HG02870 (cell line): Measurements from ENCODE around the gene TOGARAM1.

Experiments used
- ATAC-seq: cut with Tn5 transposase; IDR thresholded peaks from one replicate; pipeline ENCODE4 v1.9.1; 2021; ENCODE audit warnings: mild to moderate bottlenecking, moderate library complexity; ENCODE audit not compliant: unreplicated experiment

Gene TOGARAM1

DNA sequence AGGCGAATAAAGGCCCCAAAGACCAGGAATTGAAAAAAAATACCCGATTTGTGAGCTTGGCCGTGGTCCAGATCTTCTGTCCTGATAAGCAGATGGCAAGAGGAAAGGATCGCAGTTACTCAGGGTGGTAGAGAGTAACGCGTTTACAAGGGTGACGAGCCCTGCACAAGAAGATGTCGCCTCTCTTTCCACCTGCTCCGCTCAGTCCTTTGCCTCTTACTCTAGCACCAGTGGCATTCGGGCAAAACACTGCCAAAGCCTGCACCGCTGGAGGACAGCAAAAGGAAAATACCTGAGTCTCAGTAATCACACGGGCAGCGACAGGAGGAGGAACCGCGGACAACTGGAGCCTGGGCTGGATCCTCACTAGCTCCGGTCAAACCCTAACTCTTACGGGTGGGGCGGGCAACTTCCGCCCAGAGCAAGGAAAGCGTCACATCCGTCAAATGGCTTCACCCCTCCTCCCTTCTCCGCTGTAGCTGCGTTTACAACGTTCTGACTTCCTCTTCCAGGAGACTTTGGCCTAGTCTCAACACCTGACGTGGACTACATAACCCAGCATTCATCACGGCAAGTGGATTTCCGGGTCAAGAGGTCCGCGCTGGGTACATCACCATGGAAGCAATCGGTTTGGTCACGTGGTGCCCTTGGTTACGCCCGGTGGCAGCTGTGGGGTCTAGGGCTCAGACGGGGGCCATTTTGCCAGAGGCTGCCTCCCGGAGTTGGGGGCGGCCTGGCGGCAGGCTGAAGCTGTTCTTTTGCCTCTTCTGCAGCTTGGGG, at the start of gene TOGARAM1, which contains the start of gene KLHL28:
Gene TOGARAM1 (plus strand): TSS at position 637 of the 780 bp plus-strand sequence. CDS start 232 bp downstream, outside the sequence.
Gene KLHL28 (minus strand): TSS at position 394 of the 780 bp plus-strand sequence. CDS start 16,019 bp downstream, outside the sequence.
- ATAC-seq, result peak; percentile 94

DNA sequence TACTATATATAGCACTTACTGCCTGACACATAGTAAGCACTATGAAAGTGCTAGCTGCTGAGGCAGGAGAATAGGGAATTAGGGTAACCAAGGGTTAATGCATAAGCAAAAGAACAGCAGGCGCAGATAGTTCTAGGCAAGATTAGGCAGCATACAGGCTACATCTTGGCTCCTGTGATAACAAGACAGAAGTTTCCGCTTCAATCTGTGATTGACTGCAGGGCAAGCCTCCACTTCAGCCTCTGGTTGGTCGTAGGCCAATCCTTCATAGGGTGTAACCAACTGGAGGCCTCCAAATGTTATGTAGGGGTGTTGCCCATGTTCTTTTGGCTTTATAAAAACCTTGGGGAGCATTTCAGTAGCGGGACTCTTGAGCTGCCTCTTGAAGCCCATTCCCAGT, 47.1 kb upstream of the TOGARAM1 start:
- no peak for ATAC-seq

DNA sequence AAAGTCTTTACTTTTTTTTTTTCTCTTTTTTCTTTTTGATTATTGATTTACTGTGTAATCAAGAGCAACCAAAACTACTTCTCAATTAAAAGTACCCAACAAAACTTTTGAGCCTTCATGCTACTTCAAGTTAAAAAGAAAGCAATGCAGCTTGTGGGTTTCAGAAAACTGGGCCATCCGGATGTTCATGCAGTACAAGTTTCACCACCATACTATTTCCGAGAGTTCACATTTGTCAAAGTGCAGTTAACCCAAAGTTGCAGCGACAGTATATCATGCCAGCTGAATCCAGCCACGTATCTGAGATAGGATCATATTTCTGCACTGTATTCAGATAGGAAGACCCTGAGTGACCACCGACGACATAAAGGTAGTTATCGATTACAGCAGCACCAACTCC, 33.2 kb upstream of the TOGARAM1 start:
- ATAC-seq, result no peak

DNA sequence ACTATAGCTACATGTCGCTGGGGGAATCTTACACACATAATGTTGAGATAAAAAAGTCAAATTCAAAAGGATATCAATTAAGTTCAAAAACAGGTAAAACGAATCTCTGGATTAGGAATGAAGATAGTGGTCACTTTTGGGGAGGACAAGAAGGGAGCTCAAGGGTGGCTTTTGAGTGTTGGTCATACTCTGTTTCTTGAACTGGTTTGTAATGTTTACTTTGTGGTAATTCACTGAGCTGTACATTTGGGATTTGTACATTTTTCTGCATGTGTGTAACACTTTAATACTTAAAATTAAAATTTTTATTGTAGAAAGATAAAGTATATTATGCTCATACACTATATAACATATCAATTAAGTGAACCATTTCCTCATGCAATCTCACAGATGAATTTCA, 26.8 kb upstream of the TOGARAM1 start:
- no peak for ATAC-seq

DNA sequence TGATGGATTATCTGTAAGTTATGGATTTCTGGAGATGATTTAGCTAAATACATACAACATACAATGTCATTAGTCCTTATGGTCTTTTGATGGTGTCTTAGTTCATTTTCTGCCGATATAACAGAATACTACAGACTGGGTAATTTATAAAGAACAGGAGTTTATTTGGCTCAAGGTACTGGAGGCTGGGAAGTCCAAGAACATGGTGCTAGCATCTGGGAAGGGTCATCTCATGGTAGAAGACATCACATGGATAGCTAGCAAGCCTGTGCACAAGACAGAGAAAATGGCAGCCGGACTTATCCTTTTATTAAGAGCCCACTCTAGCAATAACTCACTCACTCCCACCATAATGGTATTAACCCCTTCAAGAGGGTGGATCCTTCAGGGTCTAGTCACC, 24.4 kb upstream of the TOGARAM1 start:
- ATAC-seq, result no peak

- no peak for ATAC-seq
Measured at GRCh38 chr14:44940211-44940610, 21.8 kb upstream of the TOGARAM1 start.

- ATAC-seq, result no peak
Measured at GRCh38 chr14:44940944-44941343, 21.0 kb upstream of the TOGARAM1 start.

GRCh38 chr14:44941591-44941990, 20.4 kb upstream of the TOGARAM1 start:
- no peak for ATAC-seq

DNA sequence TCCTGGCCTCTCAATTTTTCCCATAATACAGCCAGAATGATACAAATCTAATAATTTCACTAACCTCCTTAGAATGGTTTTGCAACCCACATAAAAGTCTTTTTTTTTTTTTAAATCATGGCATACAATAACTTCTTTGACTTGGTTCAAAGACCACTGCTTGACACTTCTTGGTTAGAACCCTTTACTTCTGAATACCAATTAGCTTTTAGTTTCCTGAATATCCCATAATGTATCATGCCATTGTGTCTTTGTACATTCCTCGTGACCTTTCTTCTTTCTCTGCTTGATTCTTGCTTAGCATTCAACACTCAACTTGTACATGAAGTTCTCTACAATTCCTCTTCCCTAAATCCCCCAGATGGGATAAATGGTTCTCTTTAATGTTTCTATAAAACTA, 19.6 kb upstream of the TOGARAM1 start:
- ATAC-seq, result no peak

- no peak for ATAC-seq
Measured at GRCh38 chr14:44944107-44944506, 17.9 kb upstream of the TOGARAM1 start.

DNA sequence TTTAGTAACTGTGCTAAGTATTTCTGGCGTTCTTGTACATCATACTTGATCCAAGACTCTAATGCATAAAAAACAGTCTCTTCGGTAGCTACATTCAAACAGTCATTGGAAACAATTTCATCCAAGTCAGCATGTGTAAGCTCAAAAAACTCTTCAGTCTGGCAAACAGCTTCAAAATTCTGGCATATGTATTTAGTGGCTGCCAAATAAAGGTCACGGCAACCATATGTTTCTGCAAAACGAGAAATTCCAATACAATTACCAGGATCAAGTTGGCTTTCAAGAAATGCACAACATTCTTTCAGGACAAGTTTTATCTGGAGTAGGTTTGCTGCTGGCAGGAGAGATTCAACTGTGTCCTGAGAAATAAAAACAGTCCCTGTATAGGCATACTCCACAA, 16.7 kb upstream of the TOGARAM1 start:
- no peak for ATAC-seq

DNA sequence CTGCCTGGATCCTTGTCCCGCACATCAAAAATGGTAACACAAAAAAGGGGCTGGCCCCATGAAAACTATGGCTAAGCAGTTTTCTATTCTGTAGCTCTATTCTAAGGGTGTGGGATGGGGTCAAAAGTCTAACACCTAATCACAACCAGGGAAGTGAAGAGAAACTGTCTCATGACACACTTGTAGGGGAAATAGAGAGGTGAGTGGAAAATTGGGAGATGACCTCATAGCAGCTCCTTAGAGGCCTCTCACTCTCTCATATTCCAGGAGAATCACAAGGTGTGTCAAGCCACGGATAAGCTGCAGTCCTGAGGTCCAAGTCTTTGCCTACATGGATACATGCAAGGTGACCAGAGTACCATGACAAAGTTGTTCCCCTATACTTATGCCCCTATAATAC, 10.9 kb upstream of the TOGARAM1 start:
- ATAC-seq, result no peak

DNA sequence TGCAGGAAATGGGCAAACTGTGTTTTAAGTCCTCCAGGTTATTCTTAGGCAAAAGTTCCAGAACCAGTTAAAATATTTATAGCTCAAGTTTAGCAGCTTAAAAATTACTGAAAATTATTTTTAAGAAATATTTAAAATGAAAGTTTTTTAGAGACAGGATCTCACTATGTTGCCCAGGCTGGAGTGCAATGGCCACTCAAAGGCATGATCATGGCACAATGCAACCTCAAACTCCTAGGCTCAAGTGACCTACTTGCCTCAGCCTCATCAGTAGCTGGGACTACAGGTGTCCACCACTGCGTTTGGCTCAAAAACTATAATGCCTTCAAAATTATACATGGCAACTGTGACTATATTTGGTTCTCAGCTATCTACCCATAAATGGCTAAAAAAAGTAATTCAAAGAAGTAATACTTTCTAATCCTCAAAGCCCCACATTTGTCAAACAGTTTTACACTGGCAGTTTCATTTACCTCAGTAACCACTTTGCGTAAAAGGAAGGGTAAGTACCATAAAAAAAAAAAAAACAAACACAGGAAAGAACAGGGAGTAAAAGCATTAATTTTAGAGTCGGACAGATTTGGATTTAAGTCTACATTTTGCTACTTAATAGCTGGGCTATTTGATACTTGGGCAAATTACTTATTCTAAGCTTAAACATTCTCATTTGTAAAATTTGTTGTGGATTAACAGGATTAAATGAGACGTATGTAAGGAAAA, 9.4 kb upstream of the TOGARAM1 start:
- ATAC-seq, result no peak

GRCh38 chr14:44954750-44955149, 7.2 kb upstream of the TOGARAM1 start:
- ATAC-seq, result no peak

DNA sequence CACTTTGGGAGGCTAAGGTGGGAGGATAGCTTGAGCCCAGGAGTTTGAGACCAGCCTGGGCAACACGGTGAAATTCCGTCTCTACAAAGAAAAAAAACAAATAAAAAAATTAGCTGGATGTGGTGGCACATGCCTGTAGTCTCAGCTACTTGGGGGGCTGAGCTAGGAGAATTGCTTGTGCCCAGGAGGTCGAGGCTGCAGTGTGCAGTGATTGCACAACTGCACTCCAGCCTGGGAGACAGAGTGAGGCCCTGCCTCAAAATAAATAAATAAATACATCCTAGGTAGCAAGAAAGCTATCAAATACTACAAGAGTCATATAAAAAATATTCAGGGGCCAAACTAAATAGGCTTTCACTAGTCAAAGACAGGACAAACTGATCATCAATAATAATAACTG, 6.5 kb upstream of the TOGARAM1 start:
- no peak for ATAC-seq

- no peak for ATAC-seq
Measured at GRCh38 chr14:44956866-44957265, 5.1 kb upstream of the TOGARAM1 start.

DNA sequence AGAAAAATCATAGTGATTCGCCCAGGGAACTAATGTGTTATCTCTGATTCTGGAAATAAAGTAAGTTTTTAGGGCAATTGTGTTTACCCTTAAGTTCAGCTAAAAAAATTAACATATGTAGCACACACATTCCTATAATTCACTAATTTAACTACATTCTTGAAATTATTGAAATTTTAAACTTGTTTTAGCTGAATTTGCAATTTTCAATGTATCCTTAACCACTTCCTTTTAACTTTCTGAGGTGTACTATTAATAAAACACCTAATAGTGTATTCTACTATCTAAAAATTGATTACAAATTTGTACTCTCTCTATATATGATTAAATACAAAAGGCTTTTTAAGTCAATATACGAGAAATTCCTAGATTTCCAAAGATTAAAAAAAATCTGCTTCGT, 2.5 kb upstream of the TOGARAM1 start:
- no peak for ATAC-seq

GRCh38 chr14:44960146-44960545, 1.8 kb upstream of the TOGARAM1 start:
- ATAC-seq, result no peak

GRCh38 chr14:44960646-44961045, 1.3 kb upstream of the TOGARAM1 start:
- no peak for ATAC-seq

- peak; percentile 15 for ATAC-seq
Measured at GRCh38 chr14:44961151-44961553, 838 bp upstream of the TOGARAM1 start.

GRCh38 chr14:44962334-44963043, 499 bp downstream of the TOGARAM1 start:
- peak; percentile 18 for ATAC-seq
